PFSK-1 (cell line): ENCODE results near the gene ATG4D. TPM values are rescaled to one million over a fixed set of nuclear protein-coding genes. Genes with fewer than 3 reads are reported as not detected.
A peak's percentile ranks its signal among the peaks of the same experiment; 100 is the strongest.

Experiments used
- FOXP2 ChIP-seq: optimal IDR thresholded peaks from 2 replicates; pipeline ENCODE3; 2011; ENCODE audit warnings: borderline replicate concordance, control low read depth, inconsistent platforms; ENCODE audit not compliant: insufficient read depth; ENCODE audit errors: extremely low read length, extremely low read depth
- POLR2AphosphoS5 ChIP-seq: IDR thresholded peaks from 2 replicates; pipeline ENCODE4 v1.6.1; 2012; ENCODE audit warnings: low read depth, mild to moderate bottlenecking, control low read depth, low read length, moderate library complexity
- SIN3A ChIP-seq: IDR thresholded peaks from 2 replicates; pipeline ENCODE4 v1.6.1; 2012; ENCODE audit warnings: mild to moderate bottlenecking, low read length, moderate library complexity, borderline replicate concordance; ENCODE audit not compliant: insufficient read depth
- TAF1 ChIP-seq: IDR thresholded peaks from 2 replicates; pipeline ENCODE4 v1.6.1; 2012; ENCODE audit warnings: low read length, control low read depth, borderline replicate concordance; ENCODE audit not compliant: insufficient read depth
- polyA plus RNA-seq: library from polyadenylated mRNA; unstranded; fragments of >200 nt; gene quantifications from one replicate; pipeline ENCODE4 v1.2.1, GENCODE V29; 2012; ENCODE audit warnings: low read depth, missing spikeins; ENCODE audit not compliant: insufficient read length
- TF ChIP-seq, protein P1 (sequence below), 2 experiments: IDR thresholded peaks; 2 replicates each; pipeline versions ENCODE4 v1.6.1 to v1.8.0; 2011 to 2012; ENCODE audit warnings: low read depth in 2 of 2, low read length in 2 of 2, control low read depth in 1 of 2, inconsistent platforms in 1 of 2, mild to moderate bottlenecking in 1 of 2, moderate library complexity in 1 of 2; ENCODE audit not compliant: insufficient read depth in 1 of 2

The ATG4D gene
- polyA plus RNA-seq: 64.1 TPM

DNA sequence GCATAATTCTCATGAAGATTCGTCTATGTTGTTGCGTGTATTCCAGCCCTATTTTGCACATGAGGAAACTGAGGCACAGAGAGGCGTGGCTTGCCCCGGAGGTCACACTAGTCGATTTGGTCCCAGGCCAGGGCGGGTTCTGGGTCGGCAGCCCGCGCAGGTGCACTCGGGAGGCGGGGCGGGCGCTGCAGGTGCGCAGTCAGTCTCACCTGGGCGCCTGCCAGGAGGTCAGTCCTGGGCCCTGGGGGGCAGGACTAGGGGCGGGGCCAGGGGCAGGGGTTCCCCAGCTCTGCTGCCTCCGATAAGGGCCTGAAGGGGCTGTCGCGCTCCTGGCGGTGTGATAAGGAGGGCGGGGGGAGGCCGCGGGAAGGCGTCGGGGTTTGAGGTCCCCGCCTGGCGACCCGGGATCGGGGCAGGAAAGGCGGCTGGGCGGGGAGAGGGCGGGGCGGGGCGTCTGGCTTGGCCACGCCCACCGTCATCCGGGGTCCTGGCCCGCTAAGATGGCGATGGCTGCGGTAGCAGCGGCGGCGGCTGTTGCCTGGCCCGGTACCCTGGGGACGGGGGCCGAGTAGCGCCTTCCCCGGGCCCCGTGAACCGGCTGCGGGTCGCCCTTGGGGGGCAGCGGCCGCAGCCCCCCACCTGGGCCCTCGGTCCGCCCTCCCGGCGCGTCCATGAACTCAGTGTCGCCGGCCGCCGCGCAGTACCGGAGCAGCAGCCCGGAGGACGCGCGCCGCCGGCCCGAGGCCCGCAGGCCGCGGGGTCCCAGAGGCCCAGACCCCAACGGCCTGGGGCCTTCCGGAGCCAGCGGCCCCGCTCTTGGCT lies at the start of gene ATG4D:
TSS of gene ATG4D (plus strand) at position 485 of the 822 bp plus-strand sequence. CDS start at position 672, 187 bp downstream.
- TF ChIP-seq SIN3A (no peak), TAF1 (peak; percentile 86; the same call in 1 of the 2 replicates), FOXP2 (no peak), POLR2AphosphoS5 (peak; percentile 66)
- TF ChIP-seq, protein P1, sequence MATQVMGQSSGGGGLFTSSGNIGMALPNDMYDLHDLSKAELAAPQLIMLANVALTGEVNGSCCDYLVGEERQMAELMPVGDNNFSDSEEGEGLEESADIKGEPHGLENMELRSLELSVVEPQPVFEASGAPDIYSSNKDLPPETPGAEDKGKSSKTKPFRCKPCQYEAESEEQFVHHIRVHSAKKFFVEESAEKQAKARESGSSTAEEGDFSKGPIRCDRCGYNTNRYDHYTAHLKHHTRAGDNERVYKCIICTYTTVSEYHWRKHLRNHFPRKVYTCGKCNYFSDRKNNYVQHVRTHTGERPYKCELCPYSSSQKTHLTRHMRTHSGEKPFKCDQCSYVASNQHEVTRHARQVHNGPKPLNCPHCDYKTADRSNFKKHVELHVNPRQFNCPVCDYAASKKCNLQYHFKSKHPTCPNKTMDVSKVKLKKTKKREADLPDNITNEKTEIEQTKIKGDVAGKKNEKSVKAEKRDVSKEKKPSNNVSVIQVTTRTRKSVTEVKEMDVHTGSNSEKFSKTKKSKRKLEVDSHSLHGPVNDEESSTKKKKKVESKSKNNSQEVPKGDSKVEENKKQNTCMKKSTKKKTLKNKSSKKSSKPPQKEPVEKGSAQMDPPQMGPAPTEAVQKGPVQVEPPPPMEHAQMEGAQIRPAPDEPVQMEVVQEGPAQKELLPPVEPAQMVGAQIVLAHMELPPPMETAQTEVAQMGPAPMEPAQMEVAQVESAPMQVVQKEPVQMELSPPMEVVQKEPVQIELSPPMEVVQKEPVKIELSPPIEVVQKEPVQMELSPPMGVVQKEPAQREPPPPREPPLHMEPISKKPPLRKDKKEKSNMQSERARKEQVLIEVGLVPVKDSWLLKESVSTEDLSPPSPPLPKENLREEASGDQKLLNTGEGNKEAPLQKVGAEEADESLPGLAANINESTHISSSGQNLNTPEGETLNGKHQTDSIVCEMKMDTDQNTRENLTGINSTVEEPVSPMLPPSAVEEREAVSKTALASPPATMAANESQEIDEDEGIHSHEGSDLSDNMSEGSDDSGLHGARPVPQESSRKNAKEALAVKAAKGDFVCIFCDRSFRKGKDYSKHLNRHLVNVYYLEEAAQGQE (IDR thresholded peaks at IDR 0.05; ENCODE audit: insufficient read depth in 1 of 2, low read depth in 2 of 2, low read length in 2 of 2): no peak

DNA sequence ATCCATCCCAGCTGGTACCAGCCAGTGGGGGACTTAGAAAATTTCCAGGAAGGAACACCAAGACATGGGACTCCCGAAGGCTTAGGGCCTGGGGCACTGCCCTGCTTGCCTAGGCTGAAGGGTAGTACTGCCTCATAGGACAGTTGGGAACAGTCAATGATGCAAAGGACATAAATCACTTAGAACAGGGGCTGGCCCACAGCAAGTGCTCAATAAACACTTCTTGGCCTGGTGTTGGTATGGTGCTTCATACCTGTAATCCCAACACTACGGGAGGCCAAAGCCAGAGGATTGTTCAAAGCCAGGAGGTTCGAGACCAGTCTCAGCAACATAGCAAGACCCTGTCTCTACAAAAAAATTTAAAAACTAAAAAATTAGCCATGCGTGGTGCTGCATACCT lies 46.3 kb upstream of the ATG4D start:
- TF ChIP-seq SIN3A (no peak), TAF1 (no peak), FOXP2 (no peak), POLR2AphosphoS5 (no peak)
- TF ChIP-seq, protein P1 (IDR thresholded peaks at IDR 0.05; ENCODE audit: insufficient read depth in 1 of 2, low read depth in 2 of 2, low read length in 2 of 2): no peak

DNA sequence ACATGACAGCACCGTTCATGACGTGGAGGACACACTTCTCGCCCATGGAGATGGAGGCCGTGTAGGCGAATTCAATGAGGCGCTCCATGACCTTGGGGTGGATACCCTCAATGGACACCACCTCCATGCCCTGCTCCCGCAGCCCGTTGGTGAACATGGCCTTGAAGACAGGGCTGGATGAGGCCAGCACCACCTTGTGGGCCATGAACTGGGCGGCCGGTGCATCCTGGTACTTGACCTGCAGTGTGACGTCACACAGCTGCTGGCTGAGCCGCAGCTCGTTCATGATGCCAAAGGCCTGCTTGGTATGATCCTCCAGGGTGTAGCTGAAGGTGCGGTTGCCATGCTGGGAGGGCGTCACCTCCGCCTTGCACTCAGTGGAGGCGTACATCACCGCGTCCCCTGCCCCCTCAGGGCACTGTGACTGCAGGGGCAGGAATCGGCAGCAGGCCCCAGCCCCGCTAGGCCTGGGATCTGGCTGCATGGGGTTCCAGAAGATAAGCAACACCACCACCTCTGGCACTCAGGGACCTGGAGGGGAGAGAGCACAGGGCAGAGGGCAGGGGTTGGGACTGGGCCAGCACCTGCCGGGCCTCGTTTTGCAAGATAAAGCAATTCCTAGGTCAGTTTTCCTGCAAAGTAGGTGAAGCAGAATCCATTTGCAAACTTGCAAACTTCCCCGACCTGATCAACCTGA lies 44.0 kb upstream of the ATG4D start:
- no peak for TF ChIP-seq TAF1

DNA sequence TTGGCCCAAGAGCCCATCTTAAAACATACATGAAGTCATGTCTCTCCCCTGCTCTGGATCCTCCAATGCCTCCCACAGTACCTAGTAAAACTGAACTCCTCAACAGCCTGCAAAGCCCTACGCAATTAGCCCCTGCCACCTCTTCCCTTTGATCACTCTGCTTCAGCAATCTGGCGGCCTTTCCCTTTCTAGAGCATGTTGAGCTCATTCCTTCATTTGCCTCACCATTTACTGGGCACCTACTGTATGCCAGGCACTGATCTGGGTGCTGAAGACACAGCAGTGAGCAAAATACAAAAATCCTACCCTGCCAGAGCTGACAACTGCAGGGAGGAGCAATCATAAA lies 43.5 kb upstream of the ATG4D start:
- TF ChIP-seq, protein P1 (IDR thresholded peaks at IDR 0.05; ENCODE audit: insufficient read depth in 1 of 2, low read depth in 2 of 2, low read length in 2 of 2): no peak
- TF ChIP-seq SIN3A (no peak), TAF1 (no peak), POLR2AphosphoS5 (no peak)

DNA sequence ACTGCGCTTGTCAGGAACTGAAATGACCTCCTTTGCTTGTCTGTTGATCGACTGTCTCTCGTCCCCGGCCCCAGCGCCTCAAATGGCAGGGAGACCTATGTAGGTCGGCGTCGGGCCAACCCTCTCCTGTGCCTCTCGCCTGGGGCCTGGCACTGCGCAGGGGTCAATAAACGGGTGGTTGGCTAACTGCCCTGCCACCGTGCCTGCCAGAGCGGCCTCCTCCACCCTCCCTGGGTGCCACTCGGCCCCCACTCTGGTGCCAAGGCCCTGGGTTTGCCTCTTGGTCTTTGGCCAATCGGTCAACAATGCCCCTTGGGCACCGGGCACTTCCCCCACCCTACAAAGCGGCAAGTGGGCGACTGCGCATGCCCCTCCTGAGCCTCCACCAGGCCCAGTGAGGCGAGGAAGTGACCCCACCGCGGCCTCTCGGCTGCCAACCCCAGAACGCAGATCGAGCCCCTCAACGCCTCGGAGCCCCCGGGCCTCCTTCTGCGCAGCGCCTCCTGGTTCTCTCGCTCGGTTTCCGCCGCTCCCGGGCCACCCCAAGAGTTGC lies 41.7 kb upstream of the ATG4D start:
- TF ChIP-seq TAF1 (no peak), POLR2AphosphoS5 (no peak), SIN3A (no peak), FOXP2 (no peak)
- TF ChIP-seq, protein P1 (IDR thresholded peaks at IDR 0.05; ENCODE audit: insufficient read depth in 1 of 2, low read depth in 2 of 2, low read length in 2 of 2): no peak
